Peyer's patch (tissue), 4 donors: ENCODE results near the gene C3orf52.

Source experiments
- CTCF ChIP-seq, 6 experiments: fragments of 450-650 bp in 4 of 6; fragments of 200-600 bp in 2 of 6; sonication (generic) in 1 of 6; IDR thresholded peaks; one replicate each; pipeline ENCODE4 v1.5.1; 2017 to 2019; ENCODE audit warnings: antibody characterized with exemption in 6 of 6, mild to moderate bottlenecking in 3 of 6, moderate library complexity in 1 of 6
- POLR2A ChIP-seq, 2 donors: fragments of 450-650 bp; IDR thresholded peaks; one replicate each; pipeline ENCODE4 v1.5.1; 2017; ENCODE audit warnings: antibody characterized with exemption in 2 of 2, mild to moderate bottlenecking in 2 of 2, moderate library complexity in 2 of 2

- TF ChIP-seq CTCF (IDR thresholded peaks at IDR 0.05) (no peak), POLR2A (IDR thresholded peaks at IDR 0.05) (no peak)
These were observed 34.0 kb downstream of the C3orf52 start for GRCh38 chr3:112119962-112120836.
